Neural progenitor cell (in vitro differentiated cells): ENCODE data around the gene PREP. TPM values are rescaled to one million over a fixed set of nuclear protein-coding genes. Genes with fewer than 3 reads are reported as not detected.
A peak's percentile ranks its signal among the peaks of the same experiment; 100 is the strongest.

Experiments
- DNase-seq: peaks from one replicate; pipeline ENCODE4 v3.0.0-alpha.2; 2016; ENCODE audit warnings: low spot score
- H2AFZ ChIP-seq: fragments of 200-600 bp; sonication (generic); replicated peaks from 2 replicates; pipeline ENCODE4 v1.6.1; 2016; ENCODE audit warnings: antibody characterized with exemption
- H3F3A ChIP-seq: fragments of 200-600 bp; sonication (generic); 2 replicates; pipeline ENCODE4 v1.6.1; 2016; ENCODE audit warnings: antibody characterized with exemption, low read depth
- H3K27ac ChIP-seq: fragments of 200-600 bp; sonication (generic); 2 replicates; pipeline ENCODE4 v1.5.1; 2016; ENCODE audit warnings: mild to moderate bottlenecking
- H3K27me3 ChIP-seq: fragments of 200-600 bp; sonication (generic); 2 replicates; pipeline ENCODE4 v1.6.1; 2016; ENCODE audit warnings: mild to moderate bottlenecking, moderate library complexity
- H3K36me3 ChIP-seq: fragments of 200-600 bp; sonication (generic); 2 replicates; pipeline ENCODE4 v1.5.1; 2016
- H3K4me1 ChIP-seq: fragments of 200-600 bp; sonication (generic); 2 replicates; pipeline ENCODE4 v1.6.1; 2016; ENCODE audit warnings: mixed run types
- H3K4me2 ChIP-seq: fragments of 200-600 bp; sonication (generic); 2 replicates; pipeline ENCODE4 v1.6.1; 2016
- H3K4me3 ChIP-seq: fragments of 200-600 bp; sonication (generic); 2 replicates; pipeline ENCODE4 v1.5.1; 2016
- H3K79me2 ChIP-seq: fragments of 200-600 bp; sonication (generic); 2 replicates; pipeline ENCODE4 v1.6.1; 2016; ENCODE audit warnings: low read depth
- H3K9ac ChIP-seq: fragments of 200-600 bp; sonication (generic); 2 replicates; pipeline ENCODE4 v1.6.1; 2016
- H3K9me3 ChIP-seq: fragments of 200-600 bp; sonication (generic); 2 replicates; pipeline ENCODE4 v1.5.1; 2016; ENCODE audit warnings: low read depth
- H4K20me1 ChIP-seq: fragments of 200-600 bp; sonication (generic); 2 replicates; pipeline ENCODE4 v1.6.1; 2016; ENCODE audit warnings: low read depth
- H3K27ac Mint-ChIP-seq: 3 replicates; pipeline ENCODE4 v1.8.0; 2021; ENCODE audit warnings: mixed read lengths
- H3K27me3 Mint-ChIP-seq: 2 replicates; pipeline ENCODE4 v1.8.0; 2022; ENCODE audit warnings: low read depth, mild to moderate bottlenecking, inconsistent platforms, moderate library complexity, mixed read lengths; ENCODE audit not compliant: insufficient read depth
- H3K36me3 Mint-ChIP-seq: 3 replicates; pipeline ENCODE4 v1.8.0; 2021; ENCODE audit warnings: mixed read lengths
- H3K4me1 Mint-ChIP-seq: 3 replicates; pipeline ENCODE4 v1.8.0; 2021; ENCODE audit warnings: mixed read lengths
- H3K4me3 Mint-ChIP-seq: 3 replicates; pipeline ENCODE4 v1.8.0; 2021; ENCODE audit warnings: mild to moderate bottlenecking, moderate library complexity, mixed read lengths
- H3K9me3 Mint-ChIP-seq: 3 replicates; pipeline ENCODE4 v1.8.0; 2020; ENCODE audit warnings: mixed read lengths
- CTCF ChIP-seq: fragments of 200-600 bp; sonication (generic); IDR thresholded peaks from 2 replicates; pipeline ENCODE4 v1.5.1; 2017; ENCODE audit warnings: antibody characterized with exemption, mild to moderate bottlenecking
- EZH2 ChIP-seq: fragments of 200-600 bp; sonication (generic); IDR thresholded peaks from 2 replicates; pipeline ENCODE4 v1.6.1; 2017; ENCODE audit warnings: antibody characterized with exemption, mild to moderate bottlenecking, moderate library complexity
- EZH2phosphoT487 ChIP-seq: fragments of 200-600 bp; sonication (generic); IDR thresholded peaks from 2 replicates; pipeline ENCODE4 v1.6.1; 2017; ENCODE audit warnings: antibody characterized with exemption
- total RNA-seq: library from RNA; depleted of rRNA; stranded (reverse); fragments of >200 nt; gene quantifications from 2 replicates; pipeline ENCODE4 v1.2.3, GENCODE V29; 2015; ENCODE audit warnings: low replicate concordance

The PREP gene
- total RNA-seq, 1 donor from 2014 or later = 28.6 TPM

GRCh38 chr6:105304825-105305224 lies 98.1 kb downstream of the PREP start:
- H3K4me3 Mint-ChIP-seq = no peak overlapping the region
- Histone ChIP-seq H3K27me3 (no peaks in the 10 kb centered on the region), H3K36me3 (no peaks in the 10 kb centered on the region), H2AFZ (no peak overlapping the region), H3K4me2 (no peak overlapping the region), H3K9me3 (no peaks in the 10 kb centered on the region), H3K27ac (no peak overlapping the region), H3K4me1 (peaks cover 5% of the 10 kb centered on the region), H3K79me2 (no peaks in the 10 kb centered on the region), H3K4me3 (no peak overlapping the region), H3F3A (no peaks in the 10 kb centered on the region), H3K9ac (no peak overlapping the region), H4K20me1 (no peaks in the 10 kb centered on the region)
- H3K9me3 Mint-ChIP-seq = no peaks in the 10 kb centered on the region
- H3K27me3 Mint-ChIP-seq = peaks cover 3% of the 10 kb centered on the region
- TF ChIP-seq EZH2 (no peak), EZH2phosphoT487 (no peak), CTCF (no peak)
- DNase-seq = no peak
- no peak overlapping the region for H3K27ac Mint-ChIP-seq
- peaks cover 37% of the 10 kb centered on the region for H3K4me1 Mint-ChIP-seq
- H3K36me3 Mint-ChIP-seq = peaks cover 13% of the 10 kb centered on the region

GRCh38 chr6:105304366-105304765 lies 98.5 kb downstream of the PREP start:
- Histone ChIP-seq H3K4me1 (peaks cover 5% of the 10 kb centered on the region), H3K79me2 (no peaks in the 10 kb centered on the region), H3K4me3 (no peak overlapping the region), H3F3A (no peaks in the 10 kb centered on the region), H3K9me3 (no peaks in the 10 kb centered on the region), H4K20me1 (no peaks in the 10 kb centered on the region), H3K27me3 (no peaks in the 10 kb centered on the region), H3K9ac (no peak overlapping the region), H2AFZ (no peak overlapping the region), H3K27ac (no peak overlapping the region), H3K36me3 (no peaks in the 10 kb centered on the region), H3K4me2 (no peak overlapping the region)
- no peak for DNase-seq
- Mint-ChIP-seq H3K9me3 (no peaks in the 10 kb centered on the region), H3K27me3 (peaks cover 3% of the 10 kb centered on the region), H3K4me3 (no peak overlapping the region), H3K27ac (no peak overlapping the region), H3K4me1 (peaks cover 37% of the 10 kb centered on the region), H3K36me3 (peaks cover 13% of the 10 kb centered on the region)
- no peak for TF ChIP-seq EZH2phosphoT487
- no peak for TF ChIP-seq EZH2
- TF ChIP-seq CTCF = no peak

- Histone ChIP-seq H3K4me1 (peaks cover 5% of the 10 kb centered on the region), H3K79me2 (no peaks in the 10 kb centered on the region), H3K4me3 (no peak overlapping the region), H2AFZ (no peak overlapping the region), H3K4me2 (no peak overlapping the region), H3K36me3 (no peaks in the 10 kb centered on the region), H3K27me3 (no peaks in the 10 kb centered on the region), H3K9ac (no peak overlapping the region), H4K20me1 (no peaks in the 10 kb centered on the region), H3F3A (no peaks in the 10 kb centered on the region), H3K27ac (no peak overlapping the region), H3K9me3 (no peaks in the 10 kb centered on the region)
- TF ChIP-seq EZH2phosphoT487 (no peak), CTCF (peak; percentile 32)
- DNase-seq = peak; percentile 20
- peaks cover 12% of the 10 kb centered on the region for H3K36me3 Mint-ChIP-seq
- peak overlapping the region; percentile 87 for H3K27ac Mint-ChIP-seq
- H3K4me3 Mint-ChIP-seq = peak overlapping the region; percentile 33
- H3K9me3 Mint-ChIP-seq = no peaks in the 10 kb centered on the region
- H3K27me3 Mint-ChIP-seq = peaks cover 3% of the 10 kb centered on the region
- H3K4me1 Mint-ChIP-seq = peaks cover 37% of the 10 kb centered on the region
Measured at GRCh38 chr6:105302617-105303128, 100.2 kb downstream of the PREP start.
